HG03442 (cell line): ENCODE results near the gene MACF1.

ENCODE experiments used
- ATAC-seq: cut with Tn5 transposase; IDR thresholded peaks from one replicate; pipeline ENCODE4 v1.9.1; 2021; ENCODE audit warnings: mild to moderate bottlenecking, moderate library complexity; ENCODE audit not compliant: unreplicated experiment

The MACF1 gene

GRCh38 chr1:39387452-39387851 lies 183.0 kb downstream of the MACF1 start:
- no peak for ATAC-seq

- ATAC-seq, result no peak
Observed at GRCh38 chr1:39391691-39392679, 187.5 kb downstream of the MACF1 start.

GRCh38 chr1:39392851-39393573 lies 188.5 kb downstream of the MACF1 start:
- no peak for ATAC-seq

GRCh38 chr1:39393645-39394044 lies 189.2 kb downstream of the MACF1 start:
- no peak for ATAC-seq

- ATAC-seq, result no peak
Observed at GRCh38 chr1:39394059-39394458, 189.6 kb downstream of the MACF1 start.

- ATAC-seq, result no peak
Observed at GRCh38 chr1:39394598-39394997, 190.1 kb downstream of the MACF1 start.

- no peak for ATAC-seq
Observed at GRCh38 chr1:39395357-39395831, 190.9 kb downstream of the MACF1 start.

- no peak for ATAC-seq
Observed at GRCh38 chr1:39396671-39397070, 192.2 kb downstream of the MACF1 start.

- no peak for ATAC-seq
Observed at GRCh38 chr1:39397487-39397886, 193.0 kb downstream of the MACF1 start.

- ATAC-seq, result no peak
Observed at GRCh38 chr1:39398278-39399021, 194.0 kb downstream of the MACF1 start.

GRCh38 chr1:39401106-39401505 lies 196.6 kb downstream of the MACF1 start:
- no peak for ATAC-seq

GRCh38 chr1:39404876-39405275 lies 200.4 kb downstream of the MACF1 start:
- ATAC-seq, result no peak

GRCh38 chr1:39405358-39405757 lies 200.9 kb downstream of the MACF1 start:
- no peak for ATAC-seq

- ATAC-seq, result no peak
Observed at GRCh38 chr1:39406533-39407450, 202.3 kb downstream of the MACF1 start.

- ATAC-seq, result no peak
Observed at GRCh38 chr1:39407510-39407895, 203.0 kb downstream of the MACF1 start.

- ATAC-seq, result no peak
Observed at GRCh38 chr1:39407896-39408640, 203.6 kb downstream of the MACF1 start.

GRCh38 chr1:39408641-39409054 lies 204.2 kb downstream of the MACF1 start:
- peak; percentile 66 for ATAC-seq

GRCh38 chr1:39409055-39409816 lies 204.7 kb downstream of the MACF1 start:
- ATAC-seq, result peak; percentile 30
